Left lung (tissue), 10 donors: ENCODE measurements around the gene SPARCL1. TPM values are rescaled to one million over a fixed set of nuclear protein-coding genes. Genes with fewer than 3 reads are reported as not detected.
A peak's percentile ranks its signal among the peaks of the same experiment; 100 is the strongest.
"Not testable (repeated sequence)": the region's sequence is repeated elsewhere in the genome, so short reads cannot be mapped to it uniquely, and the experiment has no call there.

Source experiments
- ATAC-seq: fragments of 200-7000 bp; cut with Tn5 transposase; one replicate; pipeline ENCODE4 v1.9.1; 2020; ENCODE audit warnings: moderate library complexity
- DNase-seq, 4 donors: peaks; one replicate each; pipeline ENCODE4 v3.0.0-alpha.2; 2013 to 2020
- H3K27ac ChIP-seq, 2 donors: fragments of 200-600 bp; sonication (generic) in 1 of 2; one replicate each; pipeline versions ENCODE4 v1.5.0 to v1.8.0; 2020 to 2021
- H3K27me3 ChIP-seq, 2 donors: fragments of 200-600 bp; sonication (generic) in 1 of 2; one replicate each; pipeline versions ENCODE4 v1.5.0 to v1.8.0; 2020 to 2021
- H3K36me3 ChIP-seq, 2 donors: fragments of 200-600 bp; sonication (generic) in 1 of 2; one replicate each; pipeline versions ENCODE4 v1.5.0 to v1.8.0; 2020 to 2021
- H3K4me1 ChIP-seq, 2 donors: fragments of 200-600 bp; one replicate each; pipeline ENCODE4 v1.8.0; 2021
- H3K4me3 ChIP-seq, 2 donors: fragments of 200-600 bp; sonication (generic) in 1 of 2; one replicate each; pipeline versions ENCODE4 v1.5.0 to v1.8.0; 2020 to 2021; ENCODE audit warnings: mild to moderate bottlenecking in 1 of 2
- H3K9me3 ChIP-seq, 2 donors: fragments of 200-600 bp; sonication (generic) in 1 of 2; one replicate each; pipeline versions ENCODE4 v1.5.0 to v1.8.0; 2020 to 2021
- intact Hi-C, 2 donors: fragments of 100-400 bp; cut with DNase I; formaldehyde crosslinking; loops; one replicate each; pipeline versions ENCODE4 v1.11.2 to v1.14.2; 2022
- polyA plus RNA-seq, 6 donors: library from polyadenylated mRNA; unstranded; fragments of 120-200 nt; gene quantifications; one replicate each; pipeline ENCODE4 v1.2.1, GENCODE V29; 2013; ENCODE audit not compliant: insufficient read length in 6 of 6
- total RNA-seq, 2 donors: library from RNA; stranded (reverse); fragmentation: NEBNext Ultra II Directional; extraction: Animal tissue kit (Norgen Biotek cat#: 25700); gene quantifications; one replicate each; pipeline ENCODE4 v1.2.1, GENCODE V29; 2021
- TF ChIP-seq, protein P1 (sequence below), 2 donors: fragments of 200-600 bp; sonication (generic) in 1 of 2; IDR thresholded peaks; one replicate each; pipeline versions ENCODE4 v1.5.0 to v1.8.0; 2021; ENCODE audit warnings: antibody characterized with exemption in 2 of 2
- donor health status: DM: no; HTN: yes; CAD: no.
- donor health status: DM: no; HTN: no; CAD: no.

SPARCL1 gene
- total and polyA plus RNA-seq, 8 donors, result 241 to 475 (median 401) TPM

DNA sequence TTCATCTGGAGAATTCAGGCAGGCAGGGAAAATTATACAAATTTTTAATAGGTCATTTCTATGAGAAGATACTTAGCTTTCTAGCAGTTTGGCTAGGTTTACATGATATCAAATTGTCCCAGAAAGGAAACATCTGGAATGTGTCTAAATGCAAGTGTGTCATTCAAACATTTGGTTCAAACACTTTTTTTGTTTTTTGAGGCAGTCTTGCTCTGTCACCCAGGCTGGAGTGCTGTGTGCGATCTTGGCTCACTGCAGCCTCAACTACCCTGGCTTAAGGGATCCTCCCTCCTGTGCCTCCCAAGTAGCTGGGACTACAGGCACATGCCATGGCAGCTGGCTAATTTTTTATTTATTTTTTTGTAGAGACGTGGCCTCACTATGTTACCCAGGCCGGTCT, 31.6 kb downstream of the SPARCL1 start:
- Histone ChIP-seq H3K36me3 (peaks cover 0 to 19% of the 10 kb centered on the region in 2 donors), H3K9me3 (no peaks in the 10 kb centered on the region), H3K27me3 (no peaks in the 10 kb centered on the region), H3K27ac (peak overlapping the region; percentile 57 to 71), H3K4me1 (peaks cover 3 to 15% of the 10 kb centered on the region in 2 donors), H3K4me3 (no peak overlapping the region)
- TF ChIP-seq, protein P1, sequence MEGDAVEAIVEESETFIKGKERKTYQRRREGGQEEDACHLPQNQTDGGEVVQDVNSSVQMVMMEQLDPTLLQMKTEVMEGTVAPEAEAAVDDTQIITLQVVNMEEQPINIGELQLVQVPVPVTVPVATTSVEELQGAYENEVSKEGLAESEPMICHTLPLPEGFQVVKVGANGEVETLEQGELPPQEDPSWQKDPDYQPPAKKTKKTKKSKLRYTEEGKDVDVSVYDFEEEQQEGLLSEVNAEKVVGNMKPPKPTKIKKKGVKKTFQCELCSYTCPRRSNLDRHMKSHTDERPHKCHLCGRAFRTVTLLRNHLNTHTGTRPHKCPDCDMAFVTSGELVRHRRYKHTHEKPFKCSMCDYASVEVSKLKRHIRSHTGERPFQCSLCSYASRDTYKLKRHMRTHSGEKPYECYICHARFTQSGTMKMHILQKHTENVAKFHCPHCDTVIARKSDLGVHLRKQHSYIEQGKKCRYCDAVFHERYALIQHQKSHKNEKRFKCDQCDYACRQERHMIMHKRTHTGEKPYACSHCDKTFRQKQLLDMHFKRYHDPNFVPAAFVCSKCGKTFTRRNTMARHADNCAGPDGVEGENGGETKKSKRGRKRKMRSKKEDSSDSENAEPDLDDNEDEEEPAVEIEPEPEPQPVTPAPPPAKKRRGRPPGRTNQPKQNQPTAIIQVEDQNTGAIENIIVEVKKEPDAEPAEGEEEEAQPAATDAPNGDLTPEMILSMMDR (IDR thresholded peaks at IDR 0.05), result no peak
- DNase-seq (peak in 2 of 4 donors; percentile 39 to 59), ATAC-seq (peak; percentile 42)
- intact Hi-C loops, result no loop called here

DNA sequence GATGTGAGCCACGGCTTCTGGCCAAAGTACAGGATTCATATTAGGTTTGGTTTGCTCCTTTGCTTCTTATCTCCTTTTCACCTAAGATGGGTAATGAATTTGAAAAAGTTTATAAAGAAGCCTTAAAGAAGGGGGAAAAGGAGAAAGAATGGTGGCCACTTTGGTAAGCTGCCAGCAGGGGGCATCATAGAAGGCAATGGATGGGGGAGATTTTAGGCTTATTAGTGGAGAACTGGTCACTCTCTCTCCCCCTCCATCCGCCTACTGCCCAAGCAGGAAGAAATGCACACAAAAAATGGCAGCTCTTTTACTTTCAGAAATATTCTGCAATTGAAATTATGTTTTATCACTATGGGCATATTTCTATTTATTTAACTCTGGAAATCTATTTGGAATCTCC, 32.0 kb downstream of the SPARCL1 start:
- H3K27me3 ChIP-seq, result no peaks in the 10 kb centered on the region
- H3K27ac ChIP-seq, result peak overlapping the region in 1 of 2 donors; percentile 71
- H3K4me3 ChIP-seq, result no peak overlapping the region
- peaks cover under 1 to 10% of the 10 kb centered on the region in 2 donors for H3K4me1 ChIP-seq
- TF ChIP-seq, protein P1 (IDR thresholded peaks at IDR 0.05), result peak in 1 of 2 donors; percentile 28
- H3K9me3 ChIP-seq, result no peaks in the 10 kb centered on the region
- DNase-seq (peak in 1 of 4 donors; percentile 26), ATAC-seq (no peak)
- intact Hi-C loops, result no loop called here
- H3K36me3 ChIP-seq, result peaks cover 0 to 19% of the 10 kb centered on the region in 2 donors

DNA sequence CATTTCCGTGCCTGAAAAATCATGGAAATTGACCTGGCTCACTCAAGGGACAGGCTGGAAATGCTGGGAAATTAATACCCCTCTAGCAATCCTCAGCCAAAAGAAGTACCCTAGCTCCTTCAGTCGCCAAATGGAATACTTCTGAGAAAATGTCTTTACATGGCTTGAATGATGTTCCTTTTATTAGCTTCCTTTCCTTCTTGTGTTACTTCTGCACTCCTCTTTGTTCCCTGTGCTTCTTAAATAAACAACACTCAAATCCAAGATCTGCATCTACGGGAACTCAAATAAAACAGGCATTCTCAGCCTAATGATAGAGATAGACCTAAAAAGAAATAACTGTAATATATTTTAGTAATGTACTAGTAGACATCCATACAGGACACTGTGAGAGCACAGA, 36.1 kb downstream of the SPARCL1 start:
- H3K4me3 ChIP-seq, result no peak overlapping the region
- H3K9me3 ChIP-seq, result peaks cover 0 to 1% of the 10 kb centered on the region in 2 donors
- H3K4me1 ChIP-seq, result peaks cover under 1 to 6% of the 10 kb centered on the region in 2 donors
- H3K27ac ChIP-seq, result no peak overlapping the region
- no peaks in the 10 kb centered on the region for H3K27me3 ChIP-seq
- ATAC-seq (no peak), DNase-seq (no peak)
- peaks cover 0 to 30% of the 10 kb centered on the region in 2 donors for H3K36me3 ChIP-seq
- TF ChIP-seq, protein P1 (IDR thresholded peaks at IDR 0.05), result no peak
- intact Hi-C loops, result no loop called here

DNA sequence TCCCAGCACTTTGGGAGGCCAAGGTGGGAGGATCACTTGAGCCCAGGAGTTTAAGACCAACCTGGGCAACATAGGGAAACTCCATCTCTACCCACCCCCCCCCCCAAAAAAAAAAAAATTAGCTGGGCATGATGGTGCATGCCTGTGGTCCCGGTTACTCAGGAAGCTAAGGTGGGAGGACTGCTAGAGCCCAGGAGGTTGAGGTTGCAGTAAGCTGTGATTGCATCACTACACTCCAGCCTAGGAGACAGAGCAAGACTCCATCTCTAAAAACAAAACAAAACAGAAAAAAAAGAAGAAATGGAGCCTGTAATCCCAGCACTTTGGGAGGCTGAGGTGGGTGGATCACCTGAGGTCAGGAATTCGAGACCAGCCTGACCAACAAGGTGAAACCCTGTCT, 37.3 kb downstream of the SPARCL1 start:
- DNase-seq, ATAC-seq, H3K4me1 ChIP-seq, H3K4me3 ChIP-seq, intact Hi-C loops, H3K9me3 ChIP-seq, H3K27me3 ChIP-seq: not testable (repeated sequence)
- Histone ChIP-seq H3K27ac (peak overlapping the region in 1 of 2 donors; percentile 42), H3K36me3 (peaks cover 0 to 31% of the 10 kb centered on the region in 2 donors)

DNA sequence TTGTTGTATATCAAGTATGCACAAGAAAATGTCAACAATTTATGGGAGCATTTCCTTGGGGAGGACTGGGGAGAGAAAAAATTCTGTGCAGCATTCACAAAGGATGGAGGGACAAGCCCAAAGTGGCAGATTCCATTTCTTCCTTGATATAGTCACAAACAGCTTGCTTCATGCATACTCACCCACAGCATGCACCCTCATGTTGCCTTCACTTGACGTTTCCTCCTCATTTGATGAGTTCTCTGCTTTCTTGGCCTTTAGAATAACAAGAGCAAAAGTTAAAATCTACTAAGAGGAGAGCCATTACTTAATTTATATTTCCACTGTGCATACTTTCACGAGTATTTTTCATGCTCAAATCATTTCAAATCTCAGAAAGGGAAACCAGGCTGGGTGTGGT, 37.7 kb downstream of the SPARCL1 start:
- DNase-seq, result no peak
- H3K4me1 ChIP-seq, result peaks cover 0 to 6% of the 10 kb centered on the region in 2 donors
- H3K36me3 ChIP-seq, result peaks cover 0 to 31% of the 10 kb centered on the region in 2 donors
- TF ChIP-seq, protein P1 (IDR thresholded peaks at IDR 0.05), result no peak
- H3K9me3 ChIP-seq, result peaks cover 0 to 1% of the 10 kb centered on the region in 2 donors
- H3K27ac ChIP-seq, result no peak overlapping the region
- no peak for ATAC-seq
- intact Hi-C loops, result no loop called here
- no peaks in the 10 kb centered on the region for H3K27me3 ChIP-seq
- no peak overlapping the region for H3K4me3 ChIP-seq
